Adrenal gland (tissue), 12 donors: ENCODE measurements around the gene COL18A1. TPM values are rescaled to one million over a fixed set of nuclear protein-coding genes. Genes with fewer than 3 reads are reported as not detected.

Source experiments
- DNase-seq, 7 donors: peaks; one replicate each; pipeline ENCODE4 v3.0.0-alpha.2; 2019 to 2020
- H3K27ac ChIP-seq, 5 donors: fragments of 200-600 bp; sonication (generic) in 4 of 5; 1 replicate in 3 of 5; 2 replicates in 2 of 5; pipeline versions ENCODE4 v1.5.1 to v1.8.0; 2016 to 2020; ENCODE audit warnings: mild to moderate bottlenecking in 1 of 5
- H3K27me3 ChIP-seq: fragments of 200-600 bp; 2 replicates; pipeline ENCODE4 v1.8.0; 2021
- H3K36me3 ChIP-seq, 2 donors: fragments of 200-600 bp; replicated peaks in 1 of 2; 1 replicate in 1 of 2; 2 replicates in 1 of 2; pipeline versions ENCODE4 v1.5.1 to v1.8.0; 2018 to 2022
- H3K4me1 ChIP-seq, 2 donors: fragments of 200-600 bp; replicated peaks in 1 of 2; 1 replicate in 1 of 2; 2 replicates in 1 of 2; pipeline versions ENCODE4 v1.5.1 to v1.8.0; 2018 to 2021
- H3K4me3 ChIP-seq, 4 donors: fragments of 200-600 bp; sonication (generic) in 3 of 4; one replicate each; pipeline ENCODE4 v1.5.1; 2016 to 2018
- H3K9me3 ChIP-seq, 3 donors: fragments of 200-600 bp; sonication (generic) in 1 of 3; replicated peaks in 1 of 3; 1 replicate in 2 of 3; 2 replicates in 1 of 3; pipeline versions ENCODE4 v1.5.1 to v1.8.0; 2016 to 2021
- CTCF ChIP-seq, 6 experiments: fragments of 450-650 bp in 4 of 6; fragments of 200-600 bp in 2 of 6; sonication (generic) in 1 of 6; IDR thresholded peaks; 1 replicate in 5 of 6; 2 replicates in 1 of 6; pipeline versions ENCODE4 v1.5.1 to v1.8.0; 2016 to 2021; ENCODE audit warnings: antibody characterized with exemption in 6 of 6, mild to moderate bottlenecking in 2 of 6, moderate library complexity in 1 of 6
- POLR2A ChIP-seq, 2 donors: fragments of 450-650 bp; IDR thresholded peaks; one replicate each; pipeline ENCODE4 v1.6.1; 2017; ENCODE audit warnings: antibody characterized with exemption in 2 of 2, mild to moderate bottlenecking in 2 of 2, moderate library complexity in 1 of 2
- WGBS, 4 donors: extraction: QIAGEN DNeasy Blood & Tissue Kit in 2 of 4; methylation state at CpG; one replicate each; pipeline versions ENCODE4 v1.1.5 to v1.1.7; 2013 to 2017; 5-methylcytosine and 5-hydroxymethylcytosine counted together
- intact Hi-C, 2 donors: fragments of 100-400 bp; cut with DNase I; formaldehyde crosslinking; loops; one replicate each; pipeline versions ENCODE4 v1.14.1 to v1.15.0; 2022 to 2023
- polyA plus RNA-seq, 3 donors: library from polyadenylated mRNA; stranded (reverse); fragments of 200-250 nt in 2 of 3; fragments of 350-450 nt in 1 of 3; fragmentation: Illumina TruSeq in 1 of 3; extraction: RNeasy Lipid Tissue Mini Kit (QIAGEN cat#74804) in 1 of 3; gene quantifications; one replicate each; pipeline ENCODE4 v1.2.3, GENCODE V29; 2013 to 2014
- total RNA-seq, 9 donors: library from RNA; depleted of rRNA in 4 of 9; stranded (reverse); fragments of >200 nt in 4 of 9; fragments of 120-200 nt in 1 of 9; fragmentation: NEBNext Ultra II Directional in 1 of 9; extraction: Animal tissue kit (Norgen Biotek cat#: 25700) in 1 of 9; gene quantifications; one replicate each; pipeline versions ENCODE4 v1.1.0 to v1.2.4, GENCODE V29; 2013 to 2023
- donor health status: healthy with polysubstance abuse.
- donor health status: Bipolar disorder and iron deficiency.
- donor health status: DM: yes; HTN: yes; CAD: no.
- donor health status: DM: no; HTN: no; CAD: no.
- donor health status: DM: no; HTN: no; CAD: no.
- donor health status: DM: yes; HTN: yes; CAD: no.

COL18A1 gene
- total and polyA plus RNA-seq, 12 donors = 10.9 to 244 (median 141) TPM

GRCh38 chr21:45474323-45474950, 69.5 kb downstream of the COL18A1 start:
- Histone ChIP-seq H3K4me3 (no peak overlapping the region), H3K27me3 (no peaks in the 10 kb centered on the region), H3K9me3 (no peaks in the 10 kb centered on the region), H3K27ac (no peak overlapping the region), H3K4me1 (peaks cover 14 to 34% of the 10 kb centered on the region in 2 donors), H3K36me3 (peaks cover 0 to 26% of the 10 kb centered on the region in 2 donors)
- intact Hi-C loops = loop anchor here in 1 of 2 donors (10.0 kb wide), 2 partner anchors 120 to 350 kb away; no protein-coding TSS in a partner anchor
- no peak for DNase-seq
- 93 to 97% (median 96%) methylated on average over 14 to 18 of the region's 18 CpGs for WGBS, 4 donors
- no peak for TF ChIP-seq POLR2A (IDR thresholded peaks at IDR 0.05)
- TF ChIP-seq CTCF (IDR thresholded peaks at IDR 0.05) = no peak

GRCh38 chr21:45475004-45475685, 70.2 kb downstream of the COL18A1 start:
- peaks cover 14 to 34% of the 10 kb centered on the region in 2 donors for H3K4me1 ChIP-seq
- H3K9me3 ChIP-seq = no peaks in the 10 kb centered on the region
- intact Hi-C loops = loop anchor here in 1 of 2 donors (10.0 kb wide), 2 partner anchors 120 to 350 kb away; no protein-coding TSS in a partner anchor
- WGBS, 4 donors = 91 to 97% (median 95%) methylated on average over 13 to 43 of the region's 43 CpGs
- no peak overlapping the region for H3K27ac ChIP-seq
- TF ChIP-seq CTCF (IDR thresholded peaks at IDR 0.05) (no peak), POLR2A (IDR thresholded peaks at IDR 0.05) (no peak)
- peaks cover 0 to 31% of the 10 kb centered on the region in 2 donors for H3K36me3 ChIP-seq
- H3K27me3 ChIP-seq = no peaks in the 10 kb centered on the region
- DNase-seq = no peak
- H3K4me3 ChIP-seq = no peak overlapping the region

GRCh38 chr21:45475797-45476570, 71.0 kb downstream of the COL18A1 start:
- 93 to 95% (median 94%) methylated on average over 51 to 53 of the region's 53 CpGs for WGBS, 4 donors
- Histone ChIP-seq H3K27ac (no peak overlapping the region), H3K4me3 (no peak overlapping the region), H3K4me1 (peaks cover 9 to 27% of the 10 kb centered on the region in 2 donors), H3K36me3 (peaks cover 0 to 39% of the 10 kb centered on the region in 2 donors), H3K27me3 (no peaks in the 10 kb centered on the region), H3K9me3 (no peaks in the 10 kb centered on the region)
- TF ChIP-seq POLR2A (IDR thresholded peaks at IDR 0.05) (no peak), CTCF (IDR thresholded peaks at IDR 0.05) (no peak)
- intact Hi-C loops = loop anchor here in 1 of 2 donors (10.0 kb wide), 2 partner anchors 119 to 349 kb away; no protein-coding TSS in a partner anchor
- no peak for DNase-seq

GRCh38 chr21:45476582-45476981, 71.6 kb downstream of the COL18A1 start:
- no peaks in the 10 kb centered on the region for H3K27me3 ChIP-seq
- intact Hi-C loops = loop anchor here in 1 of 2 donors (10.0 kb wide), 2 partner anchors 118 to 348 kb away; no protein-coding TSS in a partner anchor
- no peak for DNase-seq
- H3K36me3 ChIP-seq = peaks cover 0 to 45% of the 10 kb centered on the region in 2 donors
- H3K27ac ChIP-seq = no peak overlapping the region
- TF ChIP-seq POLR2A (IDR thresholded peaks at IDR 0.05) = no peak
- TF ChIP-seq CTCF (IDR thresholded peaks at IDR 0.05) = no peak
- no peaks in the 10 kb centered on the region for H3K9me3 ChIP-seq
- no peak overlapping the region for H3K4me3 ChIP-seq
- WGBS, 4 donors = 90 to 95% (median 91%) methylated on average over 6 of the region's 6 CpGs
- H3K4me1 ChIP-seq = peaks cover 3 to 21% of the 10 kb centered on the region in 2 donors
